OCI-LY1 (cell line): ENCODE results near the gene CAMK2D.

Experiments used
- H2AFZ ChIP-seq: fragments of 200-600 bp; sonication (generic), shearing (Covaris generic); 2 replicates; pipeline ENCODE4 v1.6.0; 2014; ENCODE audit warnings: antibody characterized with exemption, mild to moderate bottlenecking, low read length
- H3F3A ChIP-seq: fragments of 200-600 bp; sonication (generic), shearing (Covaris generic); 2 replicates; pipeline ENCODE4 v1.6.0; 2014; ENCODE audit warnings: mild to moderate bottlenecking, antibody characterized with exemption, low read length, moderate library complexity; ENCODE audit not compliant: insufficient read depth
- H3K27ac ChIP-seq: fragments of 200-600 bp; sonication (generic); 2 replicates; pipeline ENCODE4 v1.5.1; 2014; ENCODE audit warnings: low read length, mixed run types, mild to moderate bottlenecking, low read depth; ENCODE audit not compliant: poor library complexity, severe bottlenecking
- H3K27me3 ChIP-seq: fragments of 200-600 bp; sonication (generic); 2 replicates; pipeline ENCODE4 v1.6.0; 2014; ENCODE audit warnings: antibody characterized with exemption, mild to moderate bottlenecking, low read length, moderate library complexity; ENCODE audit not compliant: insufficient read depth
- H3K36me3 ChIP-seq: fragments of 200-600 bp; sonication (generic); 2 replicates; pipeline ENCODE4 v1.6.1; 2014; ENCODE audit warnings: mild to moderate bottlenecking, antibody characterized with exemption, low read length, moderate library complexity, mixed read lengths; ENCODE audit not compliant: insufficient read depth
- H3K4me1 ChIP-seq: fragments of 200-600 bp; sonication (generic); 2 replicates; pipeline ENCODE4 v1.5.1; 2014; ENCODE audit warnings: mild to moderate bottlenecking, low read length, moderate library complexity; ENCODE audit not compliant: insufficient read depth, severe bottlenecking
- H3K4me2 ChIP-seq: fragments of 200-600 bp; sonication (generic), shearing (Covaris generic); 2 replicates; pipeline ENCODE4 v1.6.1; 2014; ENCODE audit warnings: low read length
- H3K4me3 ChIP-seq: fragments of 200-600 bp; sonication (generic); 2 replicates; pipeline ENCODE4 v1.5.1; 2014; ENCODE audit warnings: low read length, low read depth, mild to moderate bottlenecking, mixed read lengths; ENCODE audit not compliant: poor library complexity, severe bottlenecking
- H3K79me2 ChIP-seq: fragments of 200-600 bp; shearing (Covaris generic); 2 replicates; pipeline ENCODE4 v1.6.1; 2016; ENCODE audit warnings: mixed run types, low read length, mixed read lengths; ENCODE audit not compliant: insufficient read depth
- H3K9ac ChIP-seq: fragments of 200-600 bp; sonication (generic), shearing (Covaris generic); 2 replicates; pipeline ENCODE4 v1.6.1; 2014; ENCODE audit warnings: mild to moderate bottlenecking, low read length, mixed read lengths
- H3K9me2 ChIP-seq: fragments of 200-600 bp; sonication (generic), shearing (Covaris generic); 2 replicates; pipeline ENCODE4 v1.6.1; 2014; ENCODE audit warnings: low read depth, mild to moderate bottlenecking, low read length, mixed read lengths
- H3K9me3 ChIP-seq: fragments of 200-600 bp; shearing (Covaris generic); 2 replicates; pipeline ENCODE4 v1.6.1; 2014; ENCODE audit warnings: low read length, mixed read lengths
- H4K20me1 ChIP-seq: fragments of 200-600 bp; sonication (generic), shearing (Covaris generic); 2 replicates; pipeline ENCODE4 v1.6.0; 2016; ENCODE audit warnings: mild to moderate bottlenecking, low read length; ENCODE audit not compliant: insufficient read depth
- CTCF ChIP-seq: fragments of 200-600 bp; sonication (generic), shearing (Covaris generic); IDR thresholded peaks from 2 replicates; pipeline ENCODE4 v1.5.1; 2017; ENCODE audit warnings: mild to moderate bottlenecking, antibody characterized with exemption, low read length, moderate library complexity, mixed read lengths
- EZH2 ChIP-seq: fragments of 200-600 bp; sonication (generic), shearing (Covaris generic); IDR thresholded peaks from 2 replicates; pipeline ENCODE4 v1.8.0; 2017; ENCODE audit warnings: borderline replicate concordance, mixed run types, mild to moderate bottlenecking, antibody characterized with exemption, low read length, moderate library complexity, mixed read lengths

The CAMK2D gene

DNA sequence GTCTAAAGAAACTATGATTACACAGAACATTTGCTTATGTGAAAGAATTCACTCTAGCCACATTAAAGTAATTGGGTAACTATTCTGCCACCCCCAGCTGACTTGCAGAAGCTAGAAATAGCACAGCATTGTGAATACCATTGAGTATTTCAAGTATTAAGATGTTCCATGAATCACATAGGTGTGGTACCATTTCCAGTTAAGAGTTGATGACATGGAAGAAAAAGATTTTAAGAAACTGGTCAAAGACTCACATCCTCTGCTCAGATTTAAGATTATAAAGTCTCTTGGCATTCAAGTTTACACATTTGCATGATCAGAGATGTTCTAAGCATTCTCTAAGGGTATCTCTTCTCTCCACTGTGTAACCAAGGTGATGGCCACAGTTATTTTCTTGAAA is 287.5 kb downstream of the CAMK2D start:
- H3K9ac ChIP-seq, result no peak overlapping the region
- TF ChIP-seq EZH2 (no peak), CTCF (no peak)
- H3K4me2 ChIP-seq, result no peak overlapping the region
- peaks cover 38% of the 10 kb centered on the region for H3K36me3 ChIP-seq
- no peaks in the 10 kb centered on the region for H3K27me3 ChIP-seq
- H3K4me1 ChIP-seq, result no peaks in the 10 kb centered on the region
- H3K9me3 ChIP-seq, result 0 out of 2 replicates have a peak, but pooled peaks cover 3% of the 10 kb centered on the region
- H3K4me3 ChIP-seq, result no peak overlapping the region
- H3F3A ChIP-seq, result no peaks in the 10 kb centered on the region
- no peak overlapping the region for H2AFZ ChIP-seq
- no peaks in the 10 kb centered on the region for H3K79me2 ChIP-seq
- no peak overlapping the region for H3K27ac ChIP-seq
- H3K9me2 ChIP-seq, result no peaks in the 10 kb centered on the region
- H4K20me1 ChIP-seq, result no peaks in the 10 kb centered on the region

DNA sequence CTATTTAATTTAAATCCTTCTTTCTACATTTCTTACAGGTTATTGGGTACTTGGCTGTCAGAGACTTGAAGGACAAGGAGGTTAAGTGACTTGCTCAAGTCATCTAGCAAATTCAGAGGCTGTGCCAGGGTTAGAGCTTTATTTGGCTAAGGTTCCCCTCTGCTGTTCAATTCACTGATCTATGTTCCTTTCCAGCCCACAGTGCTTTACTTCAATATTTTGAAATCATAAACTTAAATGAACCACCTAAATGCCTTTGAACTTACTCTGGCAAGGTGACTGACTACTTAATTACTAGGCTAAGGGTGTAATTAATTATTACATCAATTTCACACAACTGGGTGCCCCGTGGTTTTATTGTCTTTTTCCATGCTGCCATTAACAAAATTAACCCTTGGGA is 288.7 kb downstream of the CAMK2D start:
- no peaks in the 10 kb centered on the region for H3K27me3 ChIP-seq
- H3K36me3 ChIP-seq, result peaks cover 34% of the 10 kb centered on the region

GRCh38 chr4:113471146-113471860 is 290.2 kb downstream of the CAMK2D start:
- Histone ChIP-seq H3K36me3 (peaks cover 19% of the 10 kb centered on the region), H3K79me2 (no peaks in the 10 kb centered on the region), H3K9ac (no peak overlapping the region), H3F3A (no peaks in the 10 kb centered on the region), H3K27me3 (no peaks in the 10 kb centered on the region), H3K4me2 (no peak overlapping the region), H3K4me3 (no peak overlapping the region), H4K20me1 (no peaks in the 10 kb centered on the region), H2AFZ (no peak overlapping the region), H3K9me2 (no peaks in the 10 kb centered on the region), H3K9me3 (no peaks in the 10 kb centered on the region), H3K27ac (no peak overlapping the region), H3K4me1 (no peaks in the 10 kb centered on the region)
- TF ChIP-seq EZH2 (no peak), CTCF (no peak)

More for the DNA sequence above, 288.7 kb downstream of the CAMK2D start:
- Histone ChIP-seq H3K9me2 (no peaks in the 10 kb centered on the region), H3K9me3 (0 out of 2 replicates have a peak, but pooled peaks cover 3% of the 10 kb centered on the region), H3K27ac (no peak overlapping the region), H3K4me3 (no peak overlapping the region), H3K4me2 (no peak overlapping the region), H4K20me1 (no peaks in the 10 kb centered on the region), H2AFZ (no peak overlapping the region), H3F3A (no peaks in the 10 kb centered on the region), H3K79me2 (no peaks in the 10 kb centered on the region), H3K4me1 (no peaks in the 10 kb centered on the region), H3K9ac (no peak overlapping the region)
- TF ChIP-seq CTCF (no peak), EZH2 (no peak)
